Heart left ventricle (tissue), 13 donors: ENCODE measurements around the gene MICAL2.

Source experiments
- CTCF ChIP-seq, 12 donors: fragments of 200-600 bp; sonication (generic) in 4 of 12; IDR thresholded peaks; one replicate each; pipeline versions ENCODE4 v1.5.0 to v1.8.0; 2018 to 2022; ENCODE audit warnings: antibody characterized with exemption in 12 of 12, mild to moderate bottlenecking in 5 of 12
- POLR2A ChIP-seq, 2 donors: fragments of 450-650 bp; IDR thresholded peaks; one replicate each; pipeline ENCODE4 v1.6.1; 2017; ENCODE audit warnings: antibody characterized with exemption in 2 of 2, mild to moderate bottlenecking in 2 of 2, moderate library complexity in 2 of 2
- donor health status: ischemic (EF 13 %, LVEDD 7.1; RV severe dilation, severe dysfunction).
- donor health status: DM: no; HTN: yes; CAD: no.
- donor health status: DM: no; HTN: no; CAD: no.
- donor health status: ischemic (EF 25% LVEDD 6.9; RV normal size, moderate dysfunction).
- donor health status: ischemic (EF 25% LVEDD 5.7; RV mildly dilated, moderate dysfunction).
- donor health status: ischemic (EF 35%, LVEDD 5.7; RV mildly dilated, moderate dysfunction).
- donor health status: nonischemic (EF 11% LVEDD 7.7; RV severe dilation, severe dysfunction).
- donor health status: DM: yes; HTN: yes; CAD: no.
- donor health status: PGD.
- donor health status: ischemic (EF 29% LVEDD 5.4; RV normal size, mild dysfunction).
- donor health status: nonischemic (EF 23%, LVEDD 6.1; RV moderate dilation, normal function).

GRCh38 chr11:12276831-12277475 lies 166.6 kb downstream of the MICAL2 start:
- no peak for TF ChIP-seq POLR2A (IDR thresholded peaks at IDR 0.05)
- TF ChIP-seq CTCF (IDR thresholded peaks at IDR 0.05): no peak
